22Rv1 (cell line): Measurements from ENCODE around the gene G6PC2.

Experiments used
- H3K27ac ChIP-seq: fragments of 450-650 bp; 2 replicates; pipeline ENCODE4 v1.5.1; 2017
- CTCF ChIP-seq: fragments of 450-650 bp; IDR thresholded peaks from 2 replicates; pipeline ENCODE4 v1.5.1; 2017; ENCODE audit warnings: mild to moderate bottlenecking
- ZFX ChIP-seq: fragments of 450-650 bp; IDR thresholded peaks from 2 replicates; pipeline ENCODE4 v1.6.1; 2017; ENCODE audit warnings: antibody characterized with exemption, borderline replicate concordance

G6PC2 gene

GRCh38 chr2:168951871-168952270, 50.8 kb downstream of the G6PC2 start:
- no peak overlapping the region for H3K27ac ChIP-seq
- TF ChIP-seq CTCF (no peak), ZFX (no peak)

- no peak overlapping the region for H3K27ac ChIP-seq
- TF ChIP-seq ZFX (no peak), CTCF (no peak)
These were observed 51.3 kb downstream of the G6PC2 start for GRCh38 chr2:168952424-168952823.

- no peak overlapping the region for H3K27ac ChIP-seq
- TF ChIP-seq ZFX (no peak), CTCF (no peak)
These were observed 53.2 kb downstream of the G6PC2 start for GRCh38 chr2:168954256-168954655.

- H3K27ac ChIP-seq, result no peak overlapping the region
- TF ChIP-seq ZFX, result no peak
- no peak for TF ChIP-seq CTCF
These were observed 54.2 kb downstream of the G6PC2 start for GRCh38 chr2:168955321-168955720.

- H3K27ac ChIP-seq, result no peak overlapping the region
- TF ChIP-seq CTCF, result no peak
- no peak for TF ChIP-seq ZFX
These were observed 55.3 kb downstream of the G6PC2 start for GRCh38 chr2:168956392-168956791.
